Endothelial cell of hepatic sinusoid (primary cell): ENCODE measurements around the gene LSS.
"Not testable (repeated sequence)": the region's sequence is repeated elsewhere in the genome, so short reads cannot be mapped to it uniquely, and the experiment has no call there.

Experiments used
- in situ Hi-C: cut with HindIII; loops from 2 replicates; pipeline ENCODE4 v1.10.0; 2017; ENCODE audit warnings: low sequenced_read_pairs

LSS gene

GRCh38 chr21:46206163-46207005 is 22.2 kb downstream of the LSS start:
- in situ Hi-C loops, result no loop called here

GRCh38 chr21:46205766-46206162 is 22.8 kb downstream of the LSS start:
- in situ Hi-C loops, result no loop called here

GRCh38 chr21:46205166-46205565 is 23.4 kb downstream of the LSS start:
- in situ Hi-C loops, result no loop called here

GRCh38 chr21:46203203-46203600 is 25.4 kb downstream of the LSS start:
- in situ Hi-C loops, result no loop called here

GRCh38 chr21:46202592-46203202 is 25.9 kb downstream of the LSS start:
- in situ Hi-C loops, result no loop called here

- in situ Hi-C loops, result not testable (repeated sequence)
Measured at GRCh38 chr21:46200877-46201803, 27.4 kb downstream of the LSS start.

- in situ Hi-C loops, result no loop called here
Measured at GRCh38 chr21:46199436-46200373, 28.9 kb downstream of the LSS start.

- in situ Hi-C loops, result no loop called here
Measured at GRCh38 chr21:46196733-46197132, 31.8 kb downstream of the LSS start.

- in situ Hi-C loops, result no loop called here
Measured at GRCh38 chr21:46195595-46196195, 32.9 kb downstream of the LSS start.

- in situ Hi-C loops, result no loop called here
Measured at GRCh38 chr21:46194374-46195334, 33.9 kb downstream of the LSS start.

- in situ Hi-C loops, result no loop called here
Measured at GRCh38 chr21:46193829-46194373, 34.7 kb downstream of the LSS start.

- in situ Hi-C loops, result no loop called here
Measured at GRCh38 chr21:46191686-46192575, 36.6 kb downstream of the LSS start.

GRCh38 chr21:46191257-46191685 is 37.3 kb downstream of the LSS start:
- in situ Hi-C loops, result no loop called here

GRCh38 chr21:46190491-46191131 is 38.0 kb downstream of the LSS start:
- in situ Hi-C loops, result no loop called here

GRCh38 chr21:46189959-46190490 is 38.5 kb downstream of the LSS start:
- in situ Hi-C loops, result no loop called here

- in situ Hi-C loops, result no loop called here
Measured at GRCh38 chr21:46189213-46189958, 39.2 kb downstream of the LSS start.
